RKO (cell line): ENCODE data around the gene HAUS7.

Source experiments
- DNase-seq: peaks from one replicate; pipeline ENCODE4 v3.0.0-alpha.2; 2016; ENCODE audit warnings: low spot score

Gene HAUS7

GRCh38 chrX:153470411-153471363, at the start of gene HAUS7:
Gene HAUS7, minus strand, starts transcription at chrX:153470576. Its CDS starts 19 bp downstream, at chrX:153470557.
- peak; percentile 83 for DNase-seq

- peak; percentile 8 for DNase-seq
Observed at GRCh38 chrX:153519569-153520286, 49.4 kb upstream of the HAUS7 start.

GRCh38 chrX:153517946-153518834, 47.8 kb upstream of the HAUS7 start:
- DNase-seq, result no peak

- DNase-seq, result no peak
Observed at GRCh38 chrX:153517423-153517822, 47.0 kb upstream of the HAUS7 start, which contains the start of gene ATP2B3. Gene ATP2B3, plus strand, starts transcription at chrX:153517642. Its CDS starts 18,606 bp downstream, at chrX:153536248.

- no peak for DNase-seq
Observed at GRCh38 chrX:153516073-153516472, 45.7 kb upstream of the HAUS7 start.

GRCh38 chrX:153515435-153515834, 45.1 kb upstream of the HAUS7 start:
- no peak for DNase-seq

GRCh38 chrX:153514259-153514658, 43.9 kb upstream of the HAUS7 start:
- DNase-seq, result no peak

- no peak for DNase-seq
Observed at GRCh38 chrX:153513265-153513664, 42.9 kb upstream of the HAUS7 start.

GRCh38 chrX:153512501-153512893, 42.1 kb upstream of the HAUS7 start:
- DNase-seq, result no peak

- DNase-seq, result no peak
Observed at GRCh38 chrX:153511784-153512500, 41.6 kb upstream of the HAUS7 start.

GRCh38 chrX:153510383-153510782, 40.0 kb upstream of the HAUS7 start:
- DNase-seq, result no peak

GRCh38 chrX:153509592-153509991, 39.2 kb upstream of the HAUS7 start:
- no peak for DNase-seq

GRCh38 chrX:153507484-153508178, 37.3 kb upstream of the HAUS7 start:
- peak; percentile 67 for DNase-seq

GRCh38 chrX:153505361-153505760, 35.0 kb upstream of the HAUS7 start:
- DNase-seq, result no peak

GRCh38 chrX:153504445-153505016, 34.2 kb upstream of the HAUS7 start:
- DNase-seq, result no peak

- no peak for DNase-seq
Observed at GRCh38 chrX:153502796-153503195, 32.4 kb upstream of the HAUS7 start.

- DNase-seq, result no peak
Observed at GRCh38 chrX:153502131-153502530, 31.8 kb upstream of the HAUS7 start.

- DNase-seq, result no peak
Observed at GRCh38 chrX:153501530-153501929, 31.2 kb upstream of the HAUS7 start.

GRCh38 chrX:153500676-153501280, 30.4 kb upstream of the HAUS7 start:
- DNase-seq, result no peak

- no peak for DNase-seq
Observed at GRCh38 chrX:153499876-153500275, 29.5 kb upstream of the HAUS7 start.
